ENCODE data around the gene DPEP1. TPM values are rescaled to one million over a fixed set of nuclear protein-coding genes. Genes with fewer than 3 reads are reported as not detected.
A peak's percentile ranks its signal among the peaks of the same experiment; 100 is the strongest.

Gene DPEP1
- total and polyA plus RNA-seq, 2 experiments from 2014 or later, result not detected

DNA sequence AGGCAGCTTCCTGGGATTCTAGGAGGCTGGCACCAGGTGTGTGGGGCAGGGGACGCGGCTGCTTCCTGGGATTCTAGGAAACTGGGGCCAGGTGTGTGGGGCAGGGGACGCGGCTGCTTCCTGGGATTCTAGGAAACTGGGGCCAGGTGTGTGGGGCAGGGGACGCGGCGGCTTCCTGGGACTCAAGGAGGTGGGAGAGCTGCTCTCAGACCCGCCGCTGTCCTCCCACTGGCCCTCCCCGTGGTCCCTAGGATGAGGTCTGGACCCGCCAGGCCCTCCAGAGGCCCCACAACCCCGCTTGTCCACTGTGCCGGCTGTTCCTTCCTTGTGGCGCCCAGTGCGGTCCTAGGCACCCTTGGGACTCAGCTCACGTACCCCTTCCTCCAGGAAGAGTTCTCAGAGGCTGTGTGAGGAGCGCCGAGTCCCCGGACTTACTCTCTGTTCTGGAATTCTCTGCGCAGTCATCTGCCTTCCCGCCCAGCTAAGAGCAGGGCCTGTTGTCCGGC lies 565 bp downstream of the DPEP1 start:
- Histone ChIP-seq H3K4me1 (ENCODE audit: insufficient read depth) (no peaks in the 10 kb centered on the region), H3K36me3 (ENCODE audit: low read depth) (no peaks in the 10 kb centered on the region), H4K20me1 (ENCODE audit: insufficient read depth) (no peaks in the 10 kb centered on the region), H2AFZ (no peak overlapping the region), H3F3A (ENCODE audit: insufficient read depth) (no peaks in the 10 kb centered on the region; the same call in 1 of the 2 replicates), H3K9me2 (ENCODE audit: insufficient read depth) (no peaks in the 10 kb centered on the region), H3K9me3 (ENCODE audit: low read depth) (no peaks in the 10 kb centered on the region), H3K9ac (no peak overlapping the region), H3K27me3 (replicated peaks; ENCODE audit: insufficient read depth) (0 out of 2 replicates have a peak, but pooled peaks cover 3% of the 10 kb centered on the region), H3K27ac (no peak overlapping the region), H3K4me3 (no peak overlapping the region), H3K79me2 (ENCODE audit: insufficient read depth) (no peaks in the 10 kb centered on the region), H3K4me2 (ENCODE audit: unreplicated experiment) (no peak overlapping the region)
- no peak for TF ChIP-seq EZH2phosphoT487 (IDR thresholded peaks at IDR 0.05; ENCODE audit: insufficient read depth, low read depth)
- TF ChIP-seq EZH2 (IDR thresholded peaks at IDR 0.05; ENCODE audit: insufficient read depth, poor library complexity, severe bottlenecking), result no peak
- in situ Hi-C loops (cut with MboI), result no loop called here
- no peak for DNase-seq
- 88 to 89% methylated on average over 16 to 22 of the region's 22 CpGs for whole genome bisulfite sequencing, 2 experiments (ENCODE audit: low coverage in 1 of 2, low lambda C conversion rate in 2 of 2, missing lambda C conversion rate in 2 of 2)

- DNase-seq, result no peak
- H3K27me3 ChIP-seq (replicated peaks; ENCODE audit: insufficient read depth), result peaks cover 3% of the 10 kb centered on the region; the same call in 1 of the 2 replicates
- no peaks in the 10 kb centered on the region for H3K9me2 ChIP-seq (ENCODE audit: insufficient read depth)
- no peaks in the 10 kb centered on the region for H3K4me1 ChIP-seq (ENCODE audit: insufficient read depth)
- no peaks in the 10 kb centered on the region for H3K9me3 ChIP-seq (ENCODE audit: low read depth)
- H3K36me3 ChIP-seq (ENCODE audit: low read depth), result no peaks in the 10 kb centered on the region
- TF ChIP-seq EZH2 (IDR thresholded peaks at IDR 0.05; ENCODE audit: insufficient read depth, poor library complexity, severe bottlenecking) (no peak), EZH2phosphoT487 (IDR thresholded peaks at IDR 0.05; ENCODE audit: insufficient read depth, low read depth) (no peak)
- H3K27ac ChIP-seq, result no peak overlapping the region
- in situ Hi-C loops (cut with MboI), result no loop called here
- H3F3A ChIP-seq (ENCODE audit: insufficient read depth), result no peaks in the 10 kb centered on the region; the same call in 1 of the 2 replicates
- H2AFZ ChIP-seq, result no peak overlapping the region
- no peak overlapping the region for H3K9ac ChIP-seq
- H4K20me1 ChIP-seq (ENCODE audit: insufficient read depth), result no peaks in the 10 kb centered on the region
- no peak overlapping the region for H3K4me3 ChIP-seq
- H3K4me2 ChIP-seq (ENCODE audit: unreplicated experiment), result no peak overlapping the region
- WGBS, 2 experiments (ENCODE audit: low coverage in 1 of 2, low lambda C conversion rate in 2 of 2, missing lambda C conversion rate in 2 of 2), result 73 to 76% methylated on average over 12 to 13 of the region's 13 CpGs
- no peaks in the 10 kb centered on the region for H3K79me2 ChIP-seq (ENCODE audit: insufficient read depth)
Observed at GRCh38 chr16:89615176-89615575, 1.7 kb downstream of the DPEP1 start.

- Histone ChIP-seq H4K20me1 (ENCODE audit: insufficient read depth) (no peaks in the 10 kb centered on the region), H3K79me2 (ENCODE audit: insufficient read depth) (no peaks in the 10 kb centered on the region), H3K4me2 (ENCODE audit: unreplicated experiment) (no peak overlapping the region), H3K36me3 (ENCODE audit: low read depth) (no peaks in the 10 kb centered on the region), H3K4me1 (ENCODE audit: insufficient read depth) (no peaks in the 10 kb centered on the region), H3K27ac (no peak overlapping the region), H3K9ac (no peak overlapping the region), H3K27me3 (replicated peaks; ENCODE audit: insufficient read depth) (peaks cover 3% of the 10 kb centered on the region; the same call in 1 of the 2 replicates), H3K4me3 (no peak overlapping the region), H3K9me2 (ENCODE audit: insufficient read depth) (no peaks in the 10 kb centered on the region), H3K9me3 (ENCODE audit: low read depth) (no peaks in the 10 kb centered on the region), H3F3A (ENCODE audit: insufficient read depth) (no peaks in the 10 kb centered on the region; the same call in 1 of the 2 replicates), H2AFZ (no peak overlapping the region)
- TF ChIP-seq EZH2phosphoT487 (IDR thresholded peaks at IDR 0.05; ENCODE audit: insufficient read depth, low read depth), result no peak
- TF ChIP-seq EZH2 (IDR thresholded peaks at IDR 0.05; ENCODE audit: insufficient read depth, poor library complexity, severe bottlenecking), result no peak
- 20 to 35% methylated on average over 9 to 17 of the region's 17 CpGs for WGBS, 2 experiments (ENCODE audit: low coverage in 1 of 2, low lambda C conversion rate in 2 of 2, missing lambda C conversion rate in 2 of 2)
- in situ Hi-C loops (cut with MboI), result no loop called here
- peak; percentile 44 for DNase-seq
Observed at GRCh38 chr16:89615596-89616090, 2.2 kb downstream of the DPEP1 start.

DNA sequence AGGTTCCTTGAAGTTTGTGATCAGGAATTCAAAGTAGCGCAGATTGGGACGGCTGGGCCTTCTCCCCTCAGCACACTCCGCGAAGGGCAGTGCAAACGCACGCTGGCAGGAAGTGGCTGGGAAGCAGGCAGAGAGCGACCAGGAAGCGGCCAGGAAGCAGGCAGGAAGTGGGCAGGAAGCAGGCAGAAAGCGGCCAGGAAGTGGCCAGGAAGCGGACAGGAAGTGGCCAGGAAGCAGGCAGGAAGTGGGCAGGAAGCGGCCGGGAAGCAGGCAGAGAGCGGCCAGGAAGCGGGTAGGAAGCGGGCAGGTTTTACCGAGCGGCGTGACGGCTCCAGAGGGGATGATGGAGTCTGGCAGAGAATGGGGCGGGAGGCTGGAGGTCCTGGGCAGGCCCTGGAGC lies 3.2 kb downstream of the DPEP1 start:
- WGBS, 2 experiments (ENCODE audit: low coverage in 1 of 2, low lambda C conversion rate in 2 of 2, missing lambda C conversion rate in 2 of 2), result 78 to 81% methylated on average over 19 to 20 of the region's 20 CpGs
- H3K79me2 ChIP-seq (ENCODE audit: insufficient read depth), result no peaks in the 10 kb centered on the region
- no peaks in the 10 kb centered on the region for H3K9me2 ChIP-seq (ENCODE audit: insufficient read depth)
- no peak overlapping the region for H2AFZ ChIP-seq
- H3K4me2 ChIP-seq (ENCODE audit: unreplicated experiment), result no peak overlapping the region
- no peaks in the 10 kb centered on the region for H4K20me1 ChIP-seq (ENCODE audit: insufficient read depth)
- H3K27me3 ChIP-seq (replicated peaks; ENCODE audit: insufficient read depth), result peaks cover 3% of the 10 kb centered on the region; the same call in 1 of the 2 replicates
- no peak overlapping the region for H3K4me3 ChIP-seq
- H3K27ac ChIP-seq, result no peak overlapping the region
- in situ Hi-C loops (cut with MboI), result no loop called here
- no peaks in the 10 kb centered on the region for H3K36me3 ChIP-seq (ENCODE audit: low read depth)
- H3K9ac ChIP-seq, result no peak overlapping the region
- no peak for TF ChIP-seq EZH2 (IDR thresholded peaks at IDR 0.05; ENCODE audit: insufficient read depth, poor library complexity, severe bottlenecking)
- no peak for TF ChIP-seq EZH2phosphoT487 (IDR thresholded peaks at IDR 0.05; ENCODE audit: insufficient read depth, low read depth)
- no peaks in the 10 kb centered on the region for H3K4me1 ChIP-seq (ENCODE audit: insufficient read depth)
- DNase-seq, result no peak
- H3F3A ChIP-seq (ENCODE audit: insufficient read depth), result no peaks in the 10 kb centered on the region; the same call in 1 of the 2 replicates
- no peaks in the 10 kb centered on the region for H3K9me3 ChIP-seq (ENCODE audit: low read depth)
